ENCODE measurements around the gene CTNNBIP1.

DNA sequence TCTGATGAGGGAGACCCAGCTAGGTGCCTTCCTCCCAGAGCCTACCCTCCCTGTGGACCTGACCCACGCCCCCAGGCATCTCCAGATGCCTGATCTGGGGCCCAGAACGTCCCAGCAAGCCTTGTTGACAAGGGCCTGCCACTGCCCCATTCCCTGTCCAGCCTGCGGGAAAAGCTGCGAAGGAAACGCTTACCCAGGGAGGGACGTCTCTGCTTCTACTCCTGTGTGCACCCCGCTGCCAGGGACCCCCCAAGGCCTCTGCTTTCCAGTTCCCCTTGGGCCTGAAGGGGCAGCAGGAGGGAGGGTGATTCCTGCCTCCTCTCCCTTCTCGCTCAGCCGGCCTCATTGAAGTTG, 74.7 kb downstream of the CTNNBIP1 start:
- TF ChIP-seq, protein P1, sequence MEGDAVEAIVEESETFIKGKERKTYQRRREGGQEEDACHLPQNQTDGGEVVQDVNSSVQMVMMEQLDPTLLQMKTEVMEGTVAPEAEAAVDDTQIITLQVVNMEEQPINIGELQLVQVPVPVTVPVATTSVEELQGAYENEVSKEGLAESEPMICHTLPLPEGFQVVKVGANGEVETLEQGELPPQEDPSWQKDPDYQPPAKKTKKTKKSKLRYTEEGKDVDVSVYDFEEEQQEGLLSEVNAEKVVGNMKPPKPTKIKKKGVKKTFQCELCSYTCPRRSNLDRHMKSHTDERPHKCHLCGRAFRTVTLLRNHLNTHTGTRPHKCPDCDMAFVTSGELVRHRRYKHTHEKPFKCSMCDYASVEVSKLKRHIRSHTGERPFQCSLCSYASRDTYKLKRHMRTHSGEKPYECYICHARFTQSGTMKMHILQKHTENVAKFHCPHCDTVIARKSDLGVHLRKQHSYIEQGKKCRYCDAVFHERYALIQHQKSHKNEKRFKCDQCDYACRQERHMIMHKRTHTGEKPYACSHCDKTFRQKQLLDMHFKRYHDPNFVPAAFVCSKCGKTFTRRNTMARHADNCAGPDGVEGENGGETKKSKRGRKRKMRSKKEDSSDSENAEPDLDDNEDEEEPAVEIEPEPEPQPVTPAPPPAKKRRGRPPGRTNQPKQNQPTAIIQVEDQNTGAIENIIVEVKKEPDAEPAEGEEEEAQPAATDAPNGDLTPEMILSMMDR (IDR thresholded peaks at IDR 0.05 in 8 of 11, conservative IDR thresholded peaks at IDR 0.05 in 3 of 11) = no peak
- TF ChIP-seq POLR2A (IDR thresholded peaks at IDR 0.05) = no peak

Data from spleen (tissue), 7 donors.